A549 (cell line): ENCODE measurements around the gene AKTIP. TPM values are rescaled to one million over a fixed set of nuclear protein-coding genes. Genes with fewer than 3 reads are reported as not detected.

Experiments
- ATAC-seq, 2 experiments: fragments of 200-7000 bp in 1 of 2; fragments of >200 bp in 1 of 2; cut with Nextera tagmentation in 1 of 2; cut with Tn5 transposase in 1 of 2; 3 replicates each; pipeline versions ENCODE4 v1.8.0 to v1.9.1; 2018 to 2020; ENCODE audit warnings: mild to moderate bottlenecking in 1 of 2, moderate library complexity in 1 of 2
- CTCF ChIA-PET: fragments of 300-600 bp; sonication (Branson Sonifier 250); formaldehyde crosslinking; extraction: SDS; loops from one replicate; lab custom pipeline; 2021; ENCODE audit warnings: antibody characterized with exemption, inconsistent platforms; lab: Yijun Ruan, JAX
- POLR2A ChIA-PET: fragments of 350-600 bp; formaldehyde crosslinking; extraction: SDS; loops from one replicate; lab custom pipeline; 2021; ENCODE audit warnings: antibody characterized with exemption, inconsistent platforms; lab: Yijun Ruan, JAX
- DNase-seq, 2 experiments: peaks; one replicate each; pipeline versions ENCODE4 v3.0.0 to v3.0.0-alpha.2; 2011 to 2016; ENCODE audit warnings: low read depth in 1 of 2, low spot score in 1 of 2
- FAIRE-seq: peaks from 2 replicates; lab custom pipeline; 2011; peaks lifted over from hg19 to GRCh38; lab: Jason Lieb, UNC
- H3K27ac ChIP-seq, 2 experiments: fragments of >200 bp; sonication (Bioruptor Twin); formaldehyde crosslinking; 3 replicates each; pipeline ENCODE4 v1.5.1; 2016 to 2017
- H3K4me1 ChIP-seq: fragments of >200 bp; sonication (Bioruptor Twin); formaldehyde crosslinking; 3 replicates; pipeline ENCODE4 v1.6.1; 2016
- H3K4me2 ChIP-seq: fragments of >200 bp; sonication (Bioruptor Twin); formaldehyde crosslinking; 3 replicates; pipeline ENCODE4 v1.6.1; 2016
- H3K4me3 ChIP-seq: fragments of >200 bp; sonication (Bioruptor Twin); formaldehyde crosslinking; 3 replicates; pipeline ENCODE4 v1.5.1; 2016
- H3K9me3 ChIP-seq: fragments of >200 bp; sonication (Bioruptor Twin); formaldehyde crosslinking; 3 replicates; pipeline ENCODE4 v1.6.1; 2016
- CBX2 ChIP-seq: fragments of 200-600 bp; sonication (generic); IDR thresholded peaks from 2 replicates; pipeline ENCODE4 v1.6.1; 2016; ENCODE audit warnings: low read depth, mild to moderate bottlenecking, borderline replicate concordance
- CHD4 ChIP-seq: fragments of 200-600 bp; sonication (generic); IDR thresholded peaks from 2 replicates; pipeline ENCODE4 v1.6.1; 2016; ENCODE audit warnings: antibody characterized with exemption, mild to moderate bottlenecking, borderline replicate concordance
- EHF ChIP-seq: fragments of 250-450 bp; sonication (Bioruptor Pico); IDR thresholded peaks from 2 replicates; pipeline ENCODE4 v1.5.0; 2020; ENCODE audit warnings: mild to moderate bottlenecking
- EP300 ChIP-seq, 2 experiments: fragments of >200 bp; sonication (Bioruptor Twin); formaldehyde crosslinking; IDR thresholded peaks; 2 replicates in 1 of 2; 3 replicates in 1 of 2; pipeline ENCODE4 v1.6.1; 2016 to 2017
- GATA3 ChIP-seq: IDR thresholded peaks from 2 replicates; pipeline ENCODE4 v1.6.1; 2012; ENCODE audit warnings: borderline replicate concordance
- HEYL ChIP-seq: fragments of 250-450 bp; sonication (Bioruptor Pico); IDR thresholded peaks from 2 replicates; pipeline ENCODE4 v1.8.0; 2021; ENCODE audit warnings: mild to moderate bottlenecking, moderate library complexity
- HOXB13 ChIP-seq: fragments of 250-450 bp; sonication (Bioruptor Pico); IDR thresholded peaks from 2 replicates; pipeline ENCODE4 v1.5.0; 2020; ENCODE audit warnings: low read depth, mild to moderate bottlenecking, moderate library complexity
- JUNB ChIP-seq: fragments of >200 bp; sonication (Bioruptor Twin); formaldehyde crosslinking; IDR thresholded peaks from 2 replicates; pipeline ENCODE4 v1.6.1; 2016
- KDM5A ChIP-seq: fragments of 200-600 bp; sonication (generic); IDR thresholded peaks from 2 replicates; pipeline ENCODE4 v1.6.1; 2016; ENCODE audit warnings: antibody characterized with exemption, mild to moderate bottlenecking
- MYC ChIP-seq: IDR thresholded peaks from 2 replicates; pipeline ENCODE4 v1.6.1; 2012; ENCODE audit warnings: mild to moderate bottlenecking, inconsistent platforms, low read length, improper control_type of control experiment, borderline replicate concordance
- POLR2A ChIP-seq: IDR thresholded peaks from 2 replicates; pipeline ENCODE4 v1.6.1; 2012; ENCODE audit warnings: mild to moderate bottlenecking, low read length
- RCOR1 ChIP-seq: fragments of 150-350 bp; IDR thresholded peaks from 2 replicates; pipeline ENCODE4 v1.6.1; 2014; ENCODE audit warnings: antibody characterized with exemption, low read length, low read depth
- SREBF2 ChIP-seq: fragments of 450-650 bp; IDR thresholded peaks from 2 replicates; pipeline ENCODE4 v1.6.1; 2014; ENCODE audit warnings: mild to moderate bottlenecking, moderate library complexity
- ZC3H11A ChIP-seq: fragments of 450-650 bp; IDR thresholded peaks from 2 replicates; pipeline ENCODE4 v1.6.1; 2014; ENCODE audit warnings: antibody characterized with exemption, mild to moderate bottlenecking
- ZFP36 ChIP-seq: fragments of 450-650 bp; IDR thresholded peaks from 2 replicates; pipeline ENCODE4 v1.6.1; 2014; ENCODE audit warnings: borderline replicate concordance; ENCODE audit not compliant: partially characterized antibody
- ZSCAN20 ChIP-seq: fragments of 250-450 bp; sonication (Bioruptor Pico); IDR thresholded peaks from 2 replicates; pipeline ENCODE4 v1.8.0; 2022; ENCODE audit warnings: mild to moderate bottlenecking, moderate library complexity
- WGBS: methylation state at CpG from one replicate; pipeline ENCODE4 v1.1.6; 2017; ENCODE audit errors: missing lambda C conversion rate; 5-methylcytosine and 5-hydroxymethylcytosine counted together
- polyA plus RNA-seq, 4 experiments: library from polyadenylated mRNA; depleted of rRNA in 3 of 4; stranded (reverse); fragments of >200 nt; fragmentation: RNase III in 1 of 4; extraction: RNeasy Plus Mini Kit Qiagen cat#74134 plus additional on column Dnase treatment in 1 of 4; gene quantifications; 2 replicates in 3 of 4; 3 replicates in 1 of 4; pipeline ENCODE4 v1.2.3, GENCODE V29; 2011 to 2017
- TF ChIP-seq, protein P1 (sequence below): fragments of 150-350 bp; IDR thresholded peaks from 2 replicates; pipeline ENCODE4 v1.6.1; 2014; ENCODE audit warnings: low read depth, mild to moderate bottlenecking, low read length
- TF ChIP-seq, protein P2 (sequence below): fragments of 200-600 bp; sonication (generic); IDR thresholded peaks from 2 replicates; pipeline ENCODE4 v1.6.1; 2016; ENCODE audit warnings: antibody characterized with exemption, mild to moderate bottlenecking, moderate library complexity
- TF ChIP-seq, protein P3 (sequence below): fragments of >200 bp; sonication (Bioruptor Twin); formaldehyde crosslinking; IDR thresholded peaks from 3 replicates; pipeline ENCODE4 v1.5.1; 2016
- TF ChIP-seq, protein P4 (sequence below): fragments of >200 bp; sonication (Bioruptor Twin); formaldehyde crosslinking; IDR thresholded peaks from 2 replicates; pipeline ENCODE4 v1.6.1; 2016
- TF ChIP-seq, protein P5 (sequence below): fragments of 450-650 bp; IDR thresholded peaks from 2 replicates; pipeline ENCODE4 v1.6.1; 2014; ENCODE audit warnings: antibody characterized with exemption

Gene AKTIP
- polyA plus RNA-seq, 2 of the 4 experiments (the other 2 are of a cell fraction): 21.0 to 48.4 TPM

DNA sequence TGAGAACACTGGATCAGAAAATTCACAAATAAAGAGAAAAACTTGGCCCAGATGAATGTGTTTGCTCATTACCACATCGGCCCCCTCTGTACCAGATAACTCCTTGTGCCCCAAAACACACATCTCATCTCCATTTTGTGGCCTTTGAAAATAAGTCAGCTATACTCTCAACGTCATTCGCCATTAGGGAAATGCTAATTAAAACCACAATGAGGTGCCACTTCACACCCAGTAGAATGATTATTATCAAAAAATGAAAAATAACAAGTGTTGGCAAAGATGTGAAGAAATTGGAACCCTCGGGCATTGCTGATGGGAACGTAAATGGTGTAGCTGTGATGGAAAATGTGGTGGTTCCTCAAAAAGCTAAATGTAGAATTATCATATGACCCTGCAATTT is 34.6 kb upstream of the AKTIP start (continued):
- TF ChIP-seq, protein P1, sequence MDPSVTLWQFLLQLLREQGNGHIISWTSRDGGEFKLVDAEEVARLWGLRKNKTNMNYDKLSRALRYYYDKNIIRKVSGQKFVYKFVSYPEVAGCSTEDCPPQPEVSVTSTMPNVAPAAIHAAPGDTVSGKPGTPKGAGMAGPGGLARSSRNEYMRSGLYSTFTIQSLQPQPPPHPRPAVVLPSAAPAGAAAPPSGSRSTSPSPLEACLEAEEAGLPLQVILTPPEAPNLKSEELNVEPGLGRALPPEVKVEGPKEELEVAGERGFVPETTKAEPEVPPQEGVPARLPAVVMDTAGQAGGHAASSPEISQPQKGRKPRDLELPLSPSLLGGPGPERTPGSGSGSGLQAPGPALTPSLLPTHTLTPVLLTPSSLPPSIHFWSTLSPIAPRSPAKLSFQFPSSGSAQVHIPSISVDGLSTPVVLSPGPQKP: no peak
- no peak for TF ChIP-seq HOXB13 (CRISPR knock-in tag)
- no peak for TF ChIP-seq GATA3

DNA sequence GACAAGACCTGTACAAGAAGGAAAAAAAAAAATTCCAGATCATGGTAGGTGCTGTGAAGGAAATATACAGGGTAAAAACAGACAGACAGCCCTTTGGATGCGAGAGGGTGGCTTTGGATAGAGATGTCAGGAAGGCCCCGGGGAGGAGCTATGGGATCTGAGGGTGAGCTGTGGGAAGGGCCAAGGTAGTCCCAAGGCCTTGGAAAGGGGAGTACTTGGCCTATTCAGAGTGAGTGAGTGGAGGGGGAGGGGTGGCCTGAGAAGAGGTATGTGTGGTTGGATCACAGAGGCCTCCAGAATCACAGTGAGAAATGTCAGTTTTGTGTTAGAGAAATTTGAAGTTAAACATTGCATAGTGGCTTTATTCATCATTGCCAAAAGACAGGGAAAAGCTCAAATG is 31.2 kb upstream of the AKTIP start:
- Histone ChIP-seq H3K9me3 (no peaks in the 10 kb centered on the region), H3K4me3 (no peak overlapping the region), H3K4me1 (no peaks in the 10 kb centered on the region), H3K27ac (no peak overlapping the region), H3K4me2 (no peak overlapping the region)
- POLR2A ChIA-PET: no interaction called here
- 90% methylated on average over 2 of the region's 2 CpGs for WGBS
- FAIRE-seq (no peak), DNase-seq (no peak), ATAC-seq (no peak)
- CTCF ChIA-PET: interaction anchor here (0.6 to 0.8 kb wide), 2 partner anchors 10 to 397 kb away, joined by 3 to 4 read pairs; no protein-coding TSS in a partner anchor
- TF ChIP-seq MYC (no peak), EHF (CRISPR knock-in tag) (no peak), HOXB13 (CRISPR knock-in tag) (no peak), CBX2 (no peak), JUNB (no peak), CHD4 (no peak), ZSCAN20 (CRISPR knock-in tag) (no peak)
- TF ChIP-seq, protein P2, sequence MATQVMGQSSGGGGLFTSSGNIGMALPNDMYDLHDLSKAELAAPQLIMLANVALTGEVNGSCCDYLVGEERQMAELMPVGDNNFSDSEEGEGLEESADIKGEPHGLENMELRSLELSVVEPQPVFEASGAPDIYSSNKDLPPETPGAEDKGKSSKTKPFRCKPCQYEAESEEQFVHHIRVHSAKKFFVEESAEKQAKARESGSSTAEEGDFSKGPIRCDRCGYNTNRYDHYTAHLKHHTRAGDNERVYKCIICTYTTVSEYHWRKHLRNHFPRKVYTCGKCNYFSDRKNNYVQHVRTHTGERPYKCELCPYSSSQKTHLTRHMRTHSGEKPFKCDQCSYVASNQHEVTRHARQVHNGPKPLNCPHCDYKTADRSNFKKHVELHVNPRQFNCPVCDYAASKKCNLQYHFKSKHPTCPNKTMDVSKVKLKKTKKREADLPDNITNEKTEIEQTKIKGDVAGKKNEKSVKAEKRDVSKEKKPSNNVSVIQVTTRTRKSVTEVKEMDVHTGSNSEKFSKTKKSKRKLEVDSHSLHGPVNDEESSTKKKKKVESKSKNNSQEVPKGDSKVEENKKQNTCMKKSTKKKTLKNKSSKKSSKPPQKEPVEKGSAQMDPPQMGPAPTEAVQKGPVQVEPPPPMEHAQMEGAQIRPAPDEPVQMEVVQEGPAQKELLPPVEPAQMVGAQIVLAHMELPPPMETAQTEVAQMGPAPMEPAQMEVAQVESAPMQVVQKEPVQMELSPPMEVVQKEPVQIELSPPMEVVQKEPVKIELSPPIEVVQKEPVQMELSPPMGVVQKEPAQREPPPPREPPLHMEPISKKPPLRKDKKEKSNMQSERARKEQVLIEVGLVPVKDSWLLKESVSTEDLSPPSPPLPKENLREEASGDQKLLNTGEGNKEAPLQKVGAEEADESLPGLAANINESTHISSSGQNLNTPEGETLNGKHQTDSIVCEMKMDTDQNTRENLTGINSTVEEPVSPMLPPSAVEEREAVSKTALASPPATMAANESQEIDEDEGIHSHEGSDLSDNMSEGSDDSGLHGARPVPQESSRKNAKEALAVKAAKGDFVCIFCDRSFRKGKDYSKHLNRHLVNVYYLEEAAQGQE: no peak
- TF ChIP-seq, protein P3, sequence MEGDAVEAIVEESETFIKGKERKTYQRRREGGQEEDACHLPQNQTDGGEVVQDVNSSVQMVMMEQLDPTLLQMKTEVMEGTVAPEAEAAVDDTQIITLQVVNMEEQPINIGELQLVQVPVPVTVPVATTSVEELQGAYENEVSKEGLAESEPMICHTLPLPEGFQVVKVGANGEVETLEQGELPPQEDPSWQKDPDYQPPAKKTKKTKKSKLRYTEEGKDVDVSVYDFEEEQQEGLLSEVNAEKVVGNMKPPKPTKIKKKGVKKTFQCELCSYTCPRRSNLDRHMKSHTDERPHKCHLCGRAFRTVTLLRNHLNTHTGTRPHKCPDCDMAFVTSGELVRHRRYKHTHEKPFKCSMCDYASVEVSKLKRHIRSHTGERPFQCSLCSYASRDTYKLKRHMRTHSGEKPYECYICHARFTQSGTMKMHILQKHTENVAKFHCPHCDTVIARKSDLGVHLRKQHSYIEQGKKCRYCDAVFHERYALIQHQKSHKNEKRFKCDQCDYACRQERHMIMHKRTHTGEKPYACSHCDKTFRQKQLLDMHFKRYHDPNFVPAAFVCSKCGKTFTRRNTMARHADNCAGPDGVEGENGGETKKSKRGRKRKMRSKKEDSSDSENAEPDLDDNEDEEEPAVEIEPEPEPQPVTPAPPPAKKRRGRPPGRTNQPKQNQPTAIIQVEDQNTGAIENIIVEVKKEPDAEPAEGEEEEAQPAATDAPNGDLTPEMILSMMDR: no peak

DNA sequence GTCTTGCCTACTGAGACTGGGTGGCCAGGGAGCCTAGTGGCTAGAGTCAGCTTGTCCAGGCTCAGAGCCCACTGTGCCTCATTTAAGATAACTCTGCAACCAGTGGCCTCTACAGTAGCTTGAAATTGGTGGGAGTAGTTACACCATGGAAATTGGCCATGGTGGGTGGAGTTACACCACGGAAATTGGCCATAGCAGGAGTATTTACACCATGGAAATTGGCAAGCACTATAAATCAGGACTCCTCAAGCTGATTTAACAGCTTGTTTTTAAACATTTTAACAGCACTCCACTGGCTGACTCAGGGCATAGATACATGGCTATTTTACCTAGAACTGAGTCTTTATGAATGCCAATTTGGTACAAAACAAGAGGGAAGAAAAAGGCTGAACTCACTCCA is 27.7 kb upstream of the AKTIP start:
- DNase-seq: no peak
- FAIRE-seq: no peak
- Histone ChIP-seq H3K27ac (no peak overlapping the region), H3K9me3 (no peaks in the 10 kb centered on the region), H3K4me2 (no peak overlapping the region), H3K4me1 (no peaks in the 10 kb centered on the region), H3K4me3 (no peak overlapping the region)
- POLR2A ChIA-PET: no interaction called here
- CTCF ChIA-PET: interaction anchor here (1.0 to 2.2 kb wide), 5 partner anchors 8 to 20 kb away, joined by 3 to 6 read pairs (median 4); no protein-coding TSS in a partner anchor
- ATAC-seq: no peak
- WGBS: 25% methylated on average over 1 of the region's 1 CpG
- TF ChIP-seq JUNB (no peak), KDM5A (no peak), EP300 (IDR thresholded peaks at IDR 0.05) (no peak), POLR2A (no peak), ZFP36 (no peak), HEYL (CRISPR knock-in tag) (no peak), ZC3H11A (no peak), RCOR1 (no peak), SREBF2 (no peak), CBX2 (no peak)
- TF ChIP-seq, protein P4, sequence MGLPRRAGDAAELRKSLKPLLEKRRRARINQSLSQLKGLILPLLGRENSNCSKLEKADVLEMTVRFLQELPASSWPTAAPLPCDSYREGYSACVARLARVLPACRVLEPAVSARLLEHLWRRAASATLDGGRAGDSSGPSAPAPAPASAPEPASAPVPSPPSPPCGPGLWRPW: no peak
- TF ChIP-seq, protein P3: no peak
- TF ChIP-seq, protein P5, sequence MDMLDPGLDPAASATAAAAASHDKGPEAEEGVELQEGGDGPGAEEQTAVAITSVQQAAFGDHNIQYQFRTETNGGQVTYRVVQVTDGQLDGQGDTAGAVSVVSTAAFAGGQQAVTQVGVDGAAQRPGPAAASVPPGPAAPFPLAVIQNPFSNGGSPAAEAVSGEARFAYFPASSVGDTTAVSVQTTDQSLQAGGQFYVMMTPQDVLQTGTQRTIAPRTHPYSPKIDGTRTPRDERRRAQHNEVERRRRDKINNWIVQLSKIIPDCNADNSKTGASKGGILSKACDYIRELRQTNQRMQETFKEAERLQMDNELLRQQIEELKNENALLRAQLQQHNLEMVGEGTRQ: no peak
- TF ChIP-seq, protein P1: no peak
